HEK293 (cell line): Measurements from ENCODE around the gene BCL2.

ENCODE experiments used
- CTCF ChIA-PET: fragments of 350-600 bp; formaldehyde crosslinking; extraction: SDS; loops from one replicate; lab custom pipeline; 2021; ENCODE audit warnings: antibody characterized with exemption; lab: Yijun Ruan, JAX
- POLR2A ChIA-PET: fragments of 300-600 bp; formaldehyde crosslinking; extraction: SDS; loops from one replicate; lab custom pipeline; 2020; ENCODE audit warnings: antibody characterized with exemption, inconsistent platforms; lab: Yijun Ruan, JAX
- H3K27ac ChIP-seq: fragments of 200-500 bp; sonication (Bioruptor generic); 2 replicates; pipeline ENCODE4 v1.5.1; 2014; ENCODE audit warnings: low read depth, low read length, control low read depth, inconsistent platforms; ENCODE audit errors: extremely low read depth
- H3K36me3 ChIP-seq, 2 experiments: fragments of 200-500 bp in 1 of 2; sonication (Bioruptor generic) in 1 of 2; 1 replicate in 1 of 2; 2 replicates in 1 of 2; pipeline ENCODE4 v1.5.1; 2014 to 2017; ENCODE audit warnings: inconsistent platforms in 2 of 2, low read length in 2 of 2; ENCODE audit not compliant: control insufficient read depth in 2 of 2, insufficient read depth in 1 of 2
- H3K4me1 ChIP-seq: fragments of 200-500 bp; sonication (Bioruptor generic); 2 replicates; pipeline ENCODE4 v1.5.1; 2014; ENCODE audit warnings: mild to moderate bottlenecking, low read length, inconsistent platforms; ENCODE audit not compliant: control insufficient read depth, insufficient read depth
- H3K4me3 ChIP-seq: 2 replicates; pipeline ENCODE4 v1.5.1; 2011; ENCODE audit warnings: low read depth, mild to moderate bottlenecking, control low read depth, low read length, moderate library complexity
- H3K9me3 ChIP-seq: fragments of 200-500 bp; sonication (Bioruptor generic); 2 replicates; pipeline ENCODE4 v1.5.1; 2014; ENCODE audit warnings: low read depth, low read length, inconsistent platforms; ENCODE audit not compliant: control insufficient read depth, insufficient read depth
- ZBTB8A ChIP-seq: fragments of 450-650 bp; formaldehyde crosslinking; IDR thresholded peaks from 2 replicates; pipeline ENCODE4 v1.5.1; 2016; ENCODE audit warnings: missing biosample characterization, missing genetic modification characterization
- ZNF324 ChIP-seq: fragments of 450-650 bp; formaldehyde crosslinking; IDR thresholded peaks from 2 replicates; pipeline ENCODE4 v1.5.1; 2016; ENCODE audit warnings: missing biosample characterization, missing genetic modification characterization
- ZNF394 ChIP-seq: fragments of 450-650 bp; formaldehyde crosslinking; IDR thresholded peaks from 2 replicates; pipeline ENCODE4 v1.5.1; 2016; ENCODE audit warnings: missing biosample characterization, missing genetic modification characterization, mild to moderate bottlenecking, moderate library complexity, borderline replicate concordance
- TF ChIP-seq, protein P1 (sequence below): fragments of 450-650 bp; formaldehyde crosslinking; IDR thresholded peaks from 2 replicates; pipeline ENCODE4 v1.5.1; 2016; ENCODE audit warnings: missing biosample characterization, missing genetic modification characterization
- TF ChIP-seq, protein P2 (sequence below): fragments of 450-650 bp; formaldehyde crosslinking; IDR thresholded peaks from 2 replicates; pipeline ENCODE4 v1.5.1; 2016; ENCODE audit warnings: missing biosample characterization, missing genetic modification characterization, borderline replicate concordance
- TF ChIP-seq, protein P3 (sequence below): fragments of 450-650 bp; formaldehyde crosslinking; IDR thresholded peaks from 2 replicates; pipeline ENCODE4 v1.5.1; 2016; ENCODE audit warnings: missing biosample characterization, missing genetic modification characterization
- TF ChIP-seq, protein P4 (sequence below): fragments of 450-650 bp; formaldehyde crosslinking; IDR thresholded peaks from 2 replicates; pipeline ENCODE4 v1.5.1; 2016; ENCODE audit warnings: missing biosample characterization, missing genetic modification characterization

BCL2 gene

DNA sequence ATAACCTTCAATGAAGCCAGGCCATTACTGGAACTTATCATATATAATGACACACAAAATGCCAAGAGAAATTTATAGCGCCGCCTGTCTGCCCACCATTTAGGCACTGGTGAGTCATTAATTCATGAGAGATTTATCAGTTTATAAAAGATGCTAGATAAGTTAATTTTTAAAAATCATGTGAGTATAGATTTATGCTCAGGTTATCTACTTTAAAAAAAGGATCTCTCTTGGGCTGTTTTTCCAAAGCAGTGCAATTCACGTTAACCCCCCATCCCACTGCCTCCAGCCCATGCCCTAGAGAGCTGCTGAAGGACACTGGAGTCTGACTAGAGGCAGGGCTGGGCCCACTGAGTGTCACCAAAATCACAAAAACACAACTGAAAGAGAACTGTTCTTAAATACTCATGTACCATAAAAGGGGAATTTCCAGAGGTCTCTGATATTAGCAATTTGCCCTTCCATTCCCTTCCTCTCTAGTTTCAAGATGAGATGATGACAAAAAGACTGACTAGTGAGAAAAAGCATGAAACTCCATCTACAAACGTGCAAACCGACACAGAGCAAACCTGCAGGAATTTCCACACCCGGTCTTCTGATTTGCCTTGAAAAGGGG is 160.8 kb downstream of the BCL2 start:
- peaks cover 14% of the 10 kb centered on the region for H3K4me1 ChIP-seq
- no peak overlapping the region for H3K4me3 ChIP-seq
- CTCF ChIA-PET, result interaction anchor here (0.6 to 1.0 kb wide), 4 partner anchors 87 to 196 kb away, joined by 3 read pairs; no protein-coding TSS in a partner anchor
- POLR2A ChIA-PET, result no interaction called here
- TF ChIP-seq ZNF324 (tag by site-specific recombination) (no peak), ZNF394 (tag by site-specific recombination) (no peak)
- TF ChIP-seq, protein P1, sequence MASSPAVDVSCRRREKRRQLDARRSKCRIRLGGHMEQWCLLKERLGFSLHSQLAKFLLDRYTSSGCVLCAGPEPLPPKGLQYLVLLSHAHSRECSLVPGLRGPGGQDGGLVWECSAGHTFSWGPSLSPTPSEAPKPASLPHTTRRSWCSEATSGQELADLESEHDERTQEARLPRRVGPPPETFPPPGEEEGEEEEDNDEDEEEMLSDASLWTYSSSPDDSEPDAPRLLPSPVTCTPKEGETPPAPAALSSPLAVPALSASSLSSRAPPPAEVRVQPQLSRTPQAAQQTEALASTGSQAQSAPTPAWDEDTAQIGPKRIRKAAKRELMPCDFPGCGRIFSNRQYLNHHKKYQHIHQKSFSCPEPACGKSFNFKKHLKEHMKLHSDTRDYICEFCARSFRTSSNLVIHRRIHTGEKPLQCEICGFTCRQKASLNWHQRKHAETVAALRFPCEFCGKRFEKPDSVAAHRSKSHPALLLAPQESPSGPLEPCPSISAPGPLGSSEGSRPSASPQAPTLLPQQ (tag by site-specific recombination), result no peak
- no peaks in the 10 kb centered on the region for H3K36me3 ChIP-seq
- H3K27ac ChIP-seq, result no peak overlapping the region
- no peaks in the 10 kb centered on the region for H3K9me3 ChIP-seq

DNA sequence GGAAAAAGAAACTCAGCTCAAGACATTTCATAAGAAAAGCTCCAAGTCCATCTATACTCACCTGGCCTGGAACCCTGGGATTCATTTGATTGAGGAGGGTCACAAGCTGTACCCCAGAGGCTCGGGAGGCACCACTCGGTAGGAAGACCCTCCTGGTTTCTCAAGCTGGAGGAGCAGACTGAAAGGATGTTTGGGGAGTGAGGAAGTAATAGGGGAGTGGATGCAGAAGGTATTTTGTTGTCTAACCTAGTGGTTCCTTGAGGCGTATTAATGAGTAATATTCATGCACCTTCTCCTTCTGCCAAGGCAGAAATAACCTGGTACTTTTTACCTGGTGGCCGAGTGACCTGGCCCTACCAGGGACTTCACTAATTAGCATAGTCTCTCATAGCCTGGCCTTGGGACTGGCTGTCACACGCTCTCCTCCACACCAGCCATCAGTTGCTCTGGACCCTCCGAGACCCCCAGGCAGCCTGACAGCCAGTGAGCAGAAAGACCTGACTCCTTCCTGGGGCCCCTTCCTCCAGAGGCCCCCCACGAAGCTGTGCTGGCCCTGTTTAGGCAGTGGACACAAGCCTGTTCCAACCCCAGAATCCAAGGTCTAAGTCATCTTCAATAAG is 161.4 kb downstream of the BCL2 start:
- ChIA-PET CTCF (interaction anchor here (0.6 to 1.0 kb wide), 5 partner anchors 88 to 196 kb away, joined by 3 read pairs; no protein-coding TSS in a partner anchor), POLR2A (no interaction called here)
- H3K27ac ChIP-seq, result no peak overlapping the region
- H3K4me3 ChIP-seq, result no peak overlapping the region
- TF ChIP-seq, protein P2, sequence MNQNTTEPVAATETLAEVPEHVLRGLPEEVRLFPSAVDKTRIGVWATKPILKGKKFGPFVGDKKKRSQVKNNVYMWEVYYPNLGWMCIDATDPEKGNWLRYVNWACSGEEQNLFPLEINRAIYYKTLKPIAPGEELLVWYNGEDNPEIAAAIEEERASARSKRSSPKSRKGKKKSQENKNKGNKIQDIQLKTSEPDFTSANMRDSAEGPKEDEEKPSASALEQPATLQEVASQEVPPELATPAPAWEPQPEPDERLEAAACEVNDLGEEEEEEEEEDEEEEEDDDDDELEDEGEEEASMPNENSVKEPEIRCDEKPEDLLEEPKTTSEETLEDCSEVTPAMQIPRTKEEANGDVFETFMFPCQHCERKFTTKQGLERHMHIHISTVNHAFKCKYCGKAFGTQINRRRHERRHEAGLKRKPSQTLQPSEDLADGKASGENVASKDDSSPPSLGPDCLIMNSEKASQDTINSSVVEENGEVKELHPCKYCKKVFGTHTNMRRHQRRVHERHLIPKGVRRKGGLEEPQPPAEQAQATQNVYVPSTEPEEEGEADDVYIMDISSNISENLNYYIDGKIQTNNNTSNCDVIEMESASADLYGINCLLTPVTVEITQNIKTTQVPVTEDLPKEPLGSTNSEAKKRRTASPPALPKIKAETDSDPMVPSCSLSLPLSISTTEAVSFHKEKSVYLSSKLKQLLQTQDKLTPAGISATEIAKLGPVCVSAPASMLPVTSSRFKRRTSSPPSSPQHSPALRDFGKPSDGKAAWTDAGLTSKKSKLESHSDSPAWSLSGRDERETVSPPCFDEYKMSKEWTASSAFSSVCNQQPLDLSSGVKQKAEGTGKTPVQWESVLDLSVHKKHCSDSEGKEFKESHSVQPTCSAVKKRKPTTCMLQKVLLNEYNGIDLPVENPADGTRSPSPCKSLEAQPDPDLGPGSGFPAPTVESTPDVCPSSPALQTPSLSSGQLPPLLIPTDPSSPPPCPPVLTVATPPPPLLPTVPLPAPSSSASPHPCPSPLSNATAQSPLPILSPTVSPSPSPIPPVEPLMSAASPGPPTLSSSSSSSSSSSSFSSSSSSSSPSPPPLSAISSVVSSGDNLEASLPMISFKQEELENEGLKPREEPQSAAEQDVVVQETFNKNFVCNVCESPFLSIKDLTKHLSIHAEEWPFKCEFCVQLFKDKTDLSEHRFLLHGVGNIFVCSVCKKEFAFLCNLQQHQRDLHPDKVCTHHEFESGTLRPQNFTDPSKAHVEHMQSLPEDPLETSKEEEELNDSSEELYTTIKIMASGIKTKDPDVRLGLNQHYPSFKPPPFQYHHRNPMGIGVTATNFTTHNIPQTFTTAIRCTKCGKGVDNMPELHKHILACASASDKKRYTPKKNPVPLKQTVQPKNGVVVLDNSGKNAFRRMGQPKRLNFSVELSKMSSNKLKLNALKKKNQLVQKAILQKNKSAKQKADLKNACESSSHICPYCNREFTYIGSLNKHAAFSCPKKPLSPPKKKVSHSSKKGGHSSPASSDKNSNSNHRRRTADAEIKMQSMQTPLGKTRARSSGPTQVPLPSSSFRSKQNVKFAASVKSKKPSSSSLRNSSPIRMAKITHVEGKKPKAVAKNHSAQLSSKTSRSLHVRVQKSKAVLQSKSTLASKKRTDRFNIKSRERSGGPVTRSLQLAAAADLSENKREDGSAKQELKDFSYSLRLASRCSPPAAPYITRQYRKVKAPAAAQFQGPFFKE (tag by site-specific recombination), result no peak
- TF ChIP-seq ZBTB8A, result no peak
- TF ChIP-seq, protein P3, sequence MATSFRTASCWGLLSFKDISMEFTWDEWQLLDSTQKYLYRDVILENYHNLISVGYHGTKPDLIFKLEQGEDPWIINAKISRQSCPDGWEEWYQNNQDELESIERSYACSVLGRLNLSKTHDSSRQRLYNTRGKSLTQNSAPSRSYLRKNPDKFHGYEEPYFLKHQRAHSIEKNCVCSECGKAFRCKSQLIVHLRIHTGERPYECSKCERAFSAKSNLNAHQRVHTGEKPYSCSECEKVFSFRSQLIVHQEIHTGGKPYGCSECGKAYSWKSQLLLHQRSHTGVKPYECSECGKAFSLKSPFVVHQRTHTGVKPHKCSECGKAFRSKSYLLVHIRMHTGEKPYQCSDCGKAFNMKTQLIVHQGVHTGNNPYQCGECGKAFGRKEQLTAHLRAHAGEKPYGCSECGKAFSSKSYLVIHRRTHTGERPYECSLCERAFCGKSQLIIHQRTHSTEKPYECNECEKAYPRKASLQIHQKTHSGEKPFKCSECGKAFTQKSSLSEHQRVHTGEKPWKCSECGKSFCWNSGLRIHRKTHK (tag by site-specific recombination), result no peak
- TF ChIP-seq, protein P4, sequence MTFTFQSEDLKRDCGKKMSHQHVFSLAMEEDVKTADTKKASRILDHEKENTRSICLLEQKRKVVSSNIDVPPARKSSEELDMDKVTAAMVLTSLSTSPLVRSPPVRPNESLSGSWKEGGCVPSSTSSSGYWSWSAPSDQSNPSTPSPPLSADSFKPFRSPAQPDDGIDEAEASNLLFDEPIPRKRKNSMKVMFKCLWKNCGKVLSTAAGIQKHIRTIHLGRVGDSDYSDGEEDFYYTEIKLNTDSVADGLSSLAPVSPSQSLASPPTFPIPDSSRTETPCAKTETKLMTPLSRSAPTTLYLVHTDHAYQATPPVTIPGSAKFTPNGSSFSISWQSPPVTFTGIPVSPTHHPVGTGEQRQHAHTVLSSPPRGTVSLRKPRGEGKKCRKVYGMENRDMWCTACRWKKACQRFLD (tag by site-specific recombination), result no peak
- no peaks in the 10 kb centered on the region for H3K9me3 ChIP-seq
- no peaks in the 10 kb centered on the region for H3K36me3 ChIP-seq
- peaks cover 14% of the 10 kb centered on the region for H3K4me1 ChIP-seq
